GM12891 (cell line): Measurements from ENCODE around the gene REV1.
A peak's percentile ranks its signal among the peaks of the same experiment; 100 is the strongest.
"Not testable (repeated sequence)": the region's sequence is repeated elsewhere in the genome, so short reads cannot be mapped to it uniquely, and the experiment has no call there.

Experiments used
- DNase-seq: peaks from one replicate; pipeline ENCODE4 v3.0.0; 2011; ENCODE audit warnings: low spot score; ENCODE audit not compliant: insufficient read length
- FAIRE-seq: peaks from 2 replicates; lab custom pipeline; 2011; peaks lifted over from hg19 to GRCh38; lab: Jason Lieb, UNC
- PAX5 ChIP-seq: IDR thresholded peaks from 2 replicates; pipeline ENCODE4 v1.6.1; 2011; ENCODE audit warnings: low read length, moderate library complexity, mild to moderate bottlenecking; ENCODE audit not compliant: insufficient read depth, severe bottlenecking
- POLR2A ChIP-seq: IDR thresholded peaks from 2 replicates; pipeline ENCODE4 v1.6.1; 2011; ENCODE audit warnings: low read depth, low read length, control low read depth
- POLR2AphosphoS5 ChIP-seq: IDR thresholded peaks from 2 replicates; pipeline ENCODE4 v1.6.1; 2011; ENCODE audit warnings: low read depth, low read length, control low read depth
- POU2F2 ChIP-seq: IDR thresholded peaks from 2 replicates; pipeline ENCODE4 v1.6.1; 2011; ENCODE audit warnings: low read depth, mild to moderate bottlenecking, control low read depth, low read length, moderate library complexity
- SPI1 ChIP-seq: IDR thresholded peaks from 2 replicates; pipeline ENCODE4 v1.6.1; 2011; ENCODE audit warnings: low read depth, low read length, control low read depth
- TAF1 ChIP-seq: IDR thresholded peaks from 2 replicates; pipeline ENCODE4 v1.6.1; 2011; ENCODE audit warnings: low read depth, low read length, control low read depth

Gene REV1

DNA sequence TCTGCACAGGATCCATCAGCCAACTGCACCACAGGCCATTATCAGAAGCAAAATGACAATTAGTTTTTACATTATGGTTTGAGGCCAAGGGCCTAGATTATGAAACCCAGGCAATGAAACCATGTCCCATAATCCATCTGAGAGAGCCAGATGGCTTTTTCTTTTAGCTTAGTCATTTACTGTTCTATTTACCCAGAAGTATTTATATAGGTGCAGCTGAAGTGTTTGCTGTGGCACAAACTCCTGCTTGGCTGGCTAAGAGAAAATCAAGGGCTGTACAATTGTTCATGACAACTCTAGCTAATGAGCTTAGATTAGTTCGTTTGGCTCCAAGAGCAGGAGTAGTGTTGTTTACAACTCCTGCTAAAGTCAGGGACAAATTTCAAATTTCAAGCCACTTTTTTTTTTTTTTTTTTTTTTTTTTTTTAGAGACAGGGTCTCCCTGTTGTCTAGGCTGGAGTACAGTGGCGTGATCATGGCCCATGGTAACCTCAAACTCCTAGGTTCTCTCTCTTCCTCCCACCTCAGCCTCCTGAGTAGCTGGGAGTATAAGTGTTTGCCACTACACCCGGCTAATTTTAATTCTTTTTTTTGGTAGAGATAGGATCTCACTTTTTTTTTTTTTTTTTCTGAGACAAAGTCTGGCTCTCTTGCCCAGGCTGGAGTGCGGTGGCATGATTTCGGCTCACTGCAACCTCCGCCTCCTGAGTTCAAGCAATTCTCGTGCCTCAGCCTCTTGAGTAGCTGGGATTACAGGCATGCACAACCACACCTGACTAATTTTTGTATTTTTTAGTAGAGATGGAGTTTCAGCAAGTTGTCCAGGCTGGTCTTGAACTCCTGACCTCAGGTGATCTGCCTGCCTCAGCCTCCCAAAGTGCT lies 18.4 kb upstream of the REV1 start:
- FAIRE-seq: no peak
- TF ChIP-seq PAX5: no peak
- no peak for TF ChIP-seq POLR2A
- TF ChIP-seq POLR2AphosphoS5: no peak
- no peak for TF ChIP-seq TAF1
- no peak for TF ChIP-seq POU2F2
- no peak for TF ChIP-seq SPI1
- DNase-seq: no peak

DNA sequence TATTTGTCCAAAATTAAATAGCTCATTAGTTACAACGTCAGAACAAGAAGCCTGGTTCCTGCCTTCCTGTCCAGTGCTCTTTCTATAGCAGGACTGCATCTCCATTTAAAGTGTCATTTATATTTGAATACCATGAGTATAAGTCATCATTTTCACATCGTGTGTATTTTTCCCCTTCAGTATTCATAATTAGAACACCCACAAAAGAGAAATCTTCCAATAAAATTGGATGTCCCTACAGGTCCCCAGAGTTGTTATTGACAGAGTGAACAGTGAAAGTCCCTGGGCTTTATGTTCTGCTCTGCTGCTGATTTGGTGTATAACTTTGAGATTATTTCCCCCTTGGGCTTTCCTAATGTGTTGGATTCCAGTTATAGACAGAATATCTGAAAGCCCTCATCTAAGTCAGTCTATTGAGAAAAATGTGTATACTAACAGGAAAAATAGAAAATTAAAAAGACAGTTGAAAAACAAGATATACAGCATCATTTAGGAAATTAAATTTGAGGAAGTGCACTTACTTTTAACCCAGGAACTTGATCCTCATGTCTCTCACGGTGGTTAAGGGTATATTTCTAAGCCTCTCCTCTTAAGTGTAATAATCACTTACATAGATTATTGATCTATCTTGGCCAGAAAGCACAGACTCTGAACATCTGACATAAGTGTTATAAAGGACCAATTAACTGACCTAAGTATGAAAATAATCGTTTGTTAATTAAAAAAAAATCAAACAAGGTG lies 15.2 kb upstream of the REV1 start:
- TF ChIP-seq POLR2A (no peak), SPI1 (peak; percentile 61; the same call in 1 of the 2 replicates)
- DNase-seq (no peak), FAIRE-seq (no peak)

- DNase-seq, FAIRE-seq: not testable (repeated sequence)
Observed at GRCh38 chr2:99503662-99504416, 14.0 kb upstream of the REV1 start.

- TF ChIP-seq POLR2AphosphoS5 (no peak), POU2F2 (no peak), SPI1 (no peak), TAF1 (no peak), PAX5 (no peak), POLR2A (no peak)
- DNase-seq (no peak), FAIRE-seq (no peak)
Observed at GRCh38 chr2:99496021-99496420, 6.2 kb upstream of the REV1 start.

DNA sequence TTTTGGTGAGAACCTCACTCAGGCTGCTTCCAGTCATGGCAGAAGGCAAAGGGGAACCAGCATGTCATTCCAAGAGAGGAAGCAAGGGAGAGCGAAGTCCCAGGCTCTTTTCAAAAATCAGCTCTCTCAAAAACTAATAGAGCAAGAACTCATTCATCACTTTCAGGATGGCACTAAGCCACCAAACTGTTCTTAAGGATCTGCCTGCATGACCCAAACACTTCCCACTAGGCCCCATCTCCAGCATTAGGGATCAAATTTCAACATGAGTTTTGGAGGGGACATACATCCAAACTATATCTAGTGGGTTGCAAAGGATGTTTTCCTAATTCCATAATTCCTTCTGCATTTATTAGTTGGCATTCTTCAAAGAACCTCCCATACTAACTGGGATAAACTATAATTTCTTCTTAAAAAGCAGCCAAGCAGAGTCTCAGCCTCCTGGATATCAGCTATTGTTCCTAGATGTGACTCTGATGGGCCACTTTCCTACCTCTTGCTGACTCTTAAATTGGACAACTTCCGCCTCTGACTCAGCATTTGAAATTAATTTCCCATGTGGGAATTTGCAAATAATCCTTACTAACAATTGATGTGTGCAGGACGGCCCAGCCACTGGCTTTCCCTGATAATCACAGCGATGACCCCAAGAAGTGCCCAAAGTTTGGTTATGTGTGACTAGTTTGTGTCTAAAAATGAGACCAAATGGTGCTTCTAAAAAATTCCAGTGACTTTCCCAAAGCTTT lies 5.5 kb upstream of the REV1 start:
- no peak for FAIRE-seq
- DNase-seq: no peak
- TF ChIP-seq SPI1 (no peak), POLR2A (no peak), PAX5 (no peak), POU2F2 (no peak), TAF1 (no peak), POLR2AphosphoS5 (no peak)

DNA sequence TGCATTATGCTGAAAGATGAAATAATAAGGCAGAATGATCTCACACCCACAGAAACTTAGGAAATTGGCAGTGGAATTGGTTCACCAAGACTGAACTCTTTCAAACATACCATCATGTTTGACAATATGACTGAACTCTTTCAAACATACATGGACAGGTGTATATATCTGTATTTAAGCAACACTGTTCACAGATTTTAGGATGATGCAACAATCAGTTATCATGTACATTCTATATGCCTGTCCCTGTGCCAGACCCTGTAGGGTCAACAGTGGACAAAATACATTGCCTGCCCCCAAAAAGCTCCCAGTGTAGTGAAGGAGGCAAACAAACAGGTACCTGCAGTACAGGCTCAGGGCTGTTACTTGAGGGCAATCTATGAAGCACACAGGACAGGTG lies 2.9 kb upstream of the REV1 start:
- TF ChIP-seq PAX5: no peak
- TF ChIP-seq POLR2A: no peak
- TF ChIP-seq SPI1: no peak
- TF ChIP-seq TAF1: no peak
- no peak for TF ChIP-seq POU2F2
- TF ChIP-seq POLR2AphosphoS5: no peak
- FAIRE-seq (no peak), DNase-seq (no peak)

DNA sequence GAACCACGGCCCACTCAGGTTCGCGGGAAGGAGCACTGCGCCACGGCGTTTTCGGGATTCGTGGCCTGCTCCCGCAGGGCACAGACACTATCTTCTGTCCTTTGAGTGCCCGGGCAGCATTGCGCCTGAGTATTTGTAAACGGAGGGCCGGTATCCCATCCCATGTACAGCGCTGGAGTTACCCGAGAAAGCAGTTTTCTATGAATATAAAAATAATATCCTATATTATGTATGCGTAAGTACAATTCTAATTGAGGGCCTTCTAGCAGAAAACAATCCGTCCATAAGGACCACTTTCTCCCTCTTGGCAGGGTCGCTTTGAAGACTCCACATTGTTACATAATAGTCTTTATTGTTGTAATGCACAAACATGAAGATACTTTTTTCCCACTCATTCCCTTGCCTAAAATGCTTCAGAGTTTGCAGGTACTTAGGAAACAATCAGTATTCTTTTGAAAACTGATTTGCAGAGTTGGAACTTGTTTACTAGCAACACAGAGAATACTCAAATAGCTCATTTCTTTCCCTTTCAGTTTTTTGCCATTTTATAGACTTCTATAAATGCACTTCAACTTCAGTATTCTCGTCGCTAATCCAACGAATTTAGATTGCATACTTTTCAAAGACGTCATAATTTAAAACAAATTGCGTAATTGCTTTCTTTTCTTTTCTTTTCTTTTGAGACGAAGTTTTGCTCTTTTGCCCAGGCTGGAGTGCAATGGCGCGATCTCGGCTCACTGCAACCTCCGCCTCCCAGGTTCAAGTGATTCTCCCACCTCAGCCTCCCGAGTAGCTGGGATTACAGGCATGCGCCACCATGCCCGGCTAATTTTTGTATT lies 1.0 kb upstream of the REV1 start:
- FAIRE-seq: no peak
- no peak for DNase-seq
- no peak for TF ChIP-seq POU2F2
- TF ChIP-seq SPI1: no peak
- no peak for TF ChIP-seq POLR2AphosphoS5
- no peak for TF ChIP-seq PAX5
- TF ChIP-seq POLR2A: no peak

- DNase-seq (peak; percentile 39), FAIRE-seq (peak; percentile 38)
- TF ChIP-seq POU2F2 (0 out of 2 replicates have a peak, but pooled peaks have one; percentile 31), POLR2AphosphoS5 (0 out of 2 replicates have a peak, but pooled peaks have one; percentile 23), POLR2A (no peak)
Observed at GRCh38 chr2:99489063-99489760, 605 bp downstream of the REV1 start.
